ENCODE data around the gene C19orf38.
"Not testable (repeated sequence)": the region's sequence is repeated elsewhere in the genome, so short reads cannot be mapped to it uniquely, and the experiment has no call there.

C19orf38 gene

DNA sequence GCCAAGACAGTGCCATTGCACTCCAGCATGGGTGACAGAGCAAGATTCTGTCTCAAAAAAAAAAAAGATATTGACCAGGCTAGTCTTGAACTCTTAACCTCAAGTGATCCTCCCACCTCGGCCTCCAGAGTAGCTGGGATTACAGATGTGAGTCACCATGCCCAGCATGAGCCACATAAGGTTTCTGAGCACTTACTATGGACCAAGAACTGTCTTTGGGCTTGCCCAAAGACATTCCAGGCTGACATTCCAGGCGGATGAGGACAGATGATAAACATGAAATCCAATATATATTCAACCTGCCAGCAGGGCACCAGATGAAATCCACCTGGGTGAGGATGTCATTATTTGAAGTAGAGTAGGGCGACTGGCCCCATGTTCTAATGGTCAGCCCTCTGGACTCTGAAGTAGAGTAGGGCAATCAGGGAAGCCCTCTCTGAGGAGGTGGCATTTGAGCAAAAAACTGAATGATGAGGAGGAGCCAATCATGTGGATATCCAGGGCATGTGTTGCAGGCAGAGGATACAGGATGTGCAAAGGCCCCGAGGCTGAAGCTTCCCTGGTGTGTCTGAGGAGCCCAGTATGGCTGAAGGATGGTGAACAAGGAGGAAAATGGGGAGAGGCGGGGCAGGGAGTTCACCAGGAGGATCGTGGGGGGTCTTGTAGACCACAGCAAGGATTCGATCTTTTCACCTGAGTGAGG lies 4.0 kb downstream of the C19orf38 start:
- no peak for DNase-seq (ENCODE audit: low read depth in 2 of 2)

DNA sequence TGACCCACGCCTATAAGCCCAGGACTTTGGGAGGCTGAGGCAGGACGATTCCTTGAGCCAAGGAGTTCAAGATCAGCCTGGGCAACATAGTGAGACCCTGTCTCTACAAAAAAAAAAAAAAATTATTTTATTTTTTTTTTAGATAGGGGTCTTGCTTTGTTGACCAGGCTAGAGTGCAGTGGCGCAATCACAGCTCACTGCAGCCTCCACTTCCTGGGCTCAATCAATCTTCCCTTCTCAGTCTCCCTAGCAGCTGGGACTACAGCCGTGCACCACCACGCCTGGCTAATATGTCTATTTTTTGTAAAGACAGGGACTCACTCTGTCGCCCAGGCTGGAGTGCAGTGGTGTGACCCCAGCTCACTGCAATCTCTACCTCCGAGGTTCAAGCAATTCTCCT lies 4.7 kb downstream of the C19orf38 start:
- DNase-seq (ENCODE audit: low read depth in 2 of 2) = no peak

DNA sequence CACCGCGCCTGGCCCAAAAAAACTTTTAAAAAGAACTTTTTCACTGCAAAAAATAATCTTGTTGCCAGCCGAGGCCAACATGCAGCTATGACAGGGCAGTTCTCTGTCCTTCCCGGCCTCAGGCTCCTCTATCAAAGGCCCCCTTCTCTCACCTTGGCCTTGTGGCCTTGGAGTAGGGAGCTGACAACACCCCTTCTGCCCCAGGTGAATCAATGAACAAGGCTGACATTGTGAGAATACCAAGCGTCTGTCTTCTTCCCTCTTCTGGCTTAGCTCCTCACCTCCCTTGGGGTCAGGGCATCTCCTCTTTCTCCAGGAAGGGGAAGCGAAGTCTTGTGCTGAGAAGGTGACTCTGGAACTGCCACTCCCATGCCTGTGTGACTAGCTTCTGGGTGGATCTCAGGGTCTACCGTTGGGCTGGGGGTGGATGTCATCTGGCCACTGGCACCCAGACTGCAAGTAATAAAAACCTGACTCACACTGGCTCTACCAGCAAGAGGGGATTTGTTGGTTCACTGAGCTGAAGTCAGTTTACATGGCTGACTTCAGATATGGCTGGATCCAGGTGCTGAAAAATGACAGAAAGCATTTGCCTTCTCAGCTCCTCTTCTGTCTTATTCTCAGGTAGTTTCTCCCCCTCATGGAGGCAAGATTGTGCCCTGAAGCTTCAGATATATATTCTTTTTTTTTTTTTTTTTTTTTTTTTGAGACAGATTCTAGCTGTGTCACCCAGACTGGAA lies 6.3 kb downstream of the C19orf38 start:
- no peak for DNase-seq (ENCODE audit: low read depth in 2 of 2)

- DNase-seq (ENCODE audit: low read depth in 2 of 2) = peak in 1 of 2 donors; percentile 20
Observed at GRCh38 chr19:10855879-10856522, 7.8 kb downstream of the C19orf38 start.

GRCh38 chr19:10856899-10857298 lies 8.7 kb downstream of the C19orf38 start:
- not testable (repeated sequence) for DNase-seq (ENCODE audit: low read depth in 2 of 2)

DNA sequence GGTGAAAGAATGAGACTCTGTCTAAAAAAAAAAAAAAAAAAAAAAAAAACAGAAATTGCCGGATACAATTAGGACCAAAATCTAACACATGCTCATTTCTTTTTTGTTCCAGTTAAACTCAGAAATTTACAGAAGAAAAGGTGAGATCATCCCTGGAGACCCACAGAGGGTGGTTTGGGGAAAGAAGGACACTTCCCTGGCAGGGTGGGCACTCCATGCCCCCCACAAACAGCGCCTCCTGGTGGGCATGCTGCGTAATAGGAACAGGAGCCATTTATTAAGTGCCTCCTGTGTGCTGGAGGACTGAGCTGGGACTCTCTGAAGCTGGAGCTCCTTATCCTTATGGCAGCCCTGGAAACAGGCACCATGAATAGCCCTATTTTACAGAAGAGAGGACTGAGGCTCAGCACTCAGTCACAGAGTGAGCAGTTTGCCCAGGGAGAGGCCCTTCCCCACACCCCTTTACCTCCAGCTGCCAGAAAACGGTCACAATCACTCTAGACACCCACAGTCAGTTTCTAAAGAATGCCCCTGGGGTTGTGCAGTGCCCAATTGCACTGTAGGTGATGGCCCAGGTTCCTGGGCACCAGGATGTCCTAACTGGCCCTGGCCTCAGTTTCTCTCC lies 10.1 kb downstream of the C19orf38 start:
- DNase-seq (ENCODE audit: low read depth in 2 of 2) = peak in 1 of 2 donors; percentile 25

DNA sequence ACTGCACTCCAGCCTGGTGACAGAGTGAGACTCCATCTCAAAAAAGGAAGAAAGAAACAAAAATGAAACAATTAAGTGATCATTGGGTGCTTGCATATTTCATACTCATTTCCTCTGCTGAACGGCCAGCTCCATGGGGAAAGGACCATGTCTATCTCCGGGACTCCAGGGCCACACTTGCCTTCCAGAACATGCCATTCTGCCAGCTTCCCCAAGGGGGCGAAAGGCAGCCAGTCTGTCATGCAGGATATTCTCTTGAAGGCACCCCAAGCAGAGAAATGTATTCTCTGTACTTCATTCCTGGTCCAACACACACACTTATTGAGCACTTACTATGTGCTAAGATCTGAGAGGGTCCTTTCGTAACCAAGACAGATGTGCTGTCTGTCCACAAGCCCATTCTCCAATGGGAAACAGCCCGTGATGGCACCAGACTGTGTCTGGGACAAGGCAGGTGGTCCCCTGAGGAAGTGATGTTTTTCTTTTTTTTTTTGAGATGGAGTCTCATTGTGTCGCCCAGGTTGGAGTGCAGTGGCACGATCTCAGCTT lies 13.0 kb downstream of the C19orf38 start:
- DNase-seq (ENCODE audit: low read depth in 2 of 2) = peak in 1 of 2 donors; percentile 31

GRCh38 chr19:10862561-10863106 lies 14.4 kb downstream of the C19orf38 start:
- DNase-seq (ENCODE audit: low read depth in 2 of 2) = no peak

DNA sequence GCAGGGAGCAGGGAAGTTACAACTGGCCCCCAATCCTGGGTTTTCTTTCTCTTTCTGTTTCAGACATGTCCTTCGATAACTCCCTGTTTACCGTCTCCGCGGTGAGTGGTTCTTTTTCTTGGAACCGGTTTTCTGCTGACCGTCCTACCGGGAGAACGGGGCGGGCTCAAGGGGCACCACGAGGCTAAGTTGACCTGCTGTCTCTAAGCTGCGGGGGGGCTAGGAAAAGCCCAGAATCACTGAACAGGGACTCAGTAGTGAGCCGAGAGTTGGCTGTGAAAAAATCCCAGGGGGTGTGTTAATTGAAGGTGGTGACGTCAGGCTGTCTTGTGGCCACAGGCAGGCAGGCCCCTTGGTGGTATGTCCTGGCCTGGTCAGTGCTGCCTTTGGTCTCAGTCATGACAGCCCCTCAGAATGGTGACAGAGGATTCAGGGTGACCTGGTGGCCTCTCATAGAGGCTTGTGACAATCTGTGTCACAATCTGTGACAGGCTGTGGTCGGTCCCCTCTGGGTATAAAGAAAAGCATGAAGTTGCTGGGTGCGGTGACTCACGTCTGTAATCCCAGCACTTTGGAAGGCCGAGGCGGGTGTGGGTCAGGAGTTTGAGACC lies 15.0 kb downstream of the C19orf38 start:
- no peak for DNase-seq (ENCODE audit: low read depth in 2 of 2)

GRCh38 chr19:10864538-10864899 lies 16.3 kb downstream of the C19orf38 start:
- peak; percentile 80 to 82 for DNase-seq (ENCODE audit: low read depth in 2 of 2)

GRCh38 chr19:10866495-10866894 lies 18.3 kb downstream of the C19orf38 start:
- DNase-seq (ENCODE audit: low read depth in 2 of 2) = no peak

- DNase-seq (ENCODE audit: low read depth in 2 of 2) = no peak
Observed at GRCh38 chr19:10868872-10869547, 20.8 kb downstream of the C19orf38 start.

- not testable (repeated sequence) for DNase-seq (ENCODE audit: low read depth in 2 of 2)
Observed at GRCh38 chr19:10869872-10870311, 21.7 kb downstream of the C19orf38 start.

DNA sequence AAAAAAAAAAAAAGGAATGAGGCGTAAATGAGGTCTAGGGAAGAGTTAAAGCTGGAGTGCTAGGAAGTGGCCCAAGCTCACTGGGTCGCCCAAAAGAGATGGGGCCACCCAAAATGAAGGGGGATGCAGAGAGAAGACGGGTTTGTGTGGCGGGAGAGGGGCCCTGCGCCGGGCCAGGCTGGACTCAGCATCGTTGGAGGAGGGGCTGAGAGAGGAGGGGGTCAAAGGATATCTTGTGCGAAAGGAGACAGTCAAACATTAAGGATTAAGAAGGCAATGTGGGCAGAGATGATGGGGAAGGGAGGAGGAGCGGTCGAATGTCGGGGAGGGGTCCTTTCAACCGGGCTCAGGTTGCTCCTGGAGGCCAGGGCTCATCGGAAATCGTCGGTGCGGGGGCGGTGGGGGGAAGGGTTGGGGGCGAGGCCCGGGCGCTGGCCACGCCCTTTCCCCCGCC lies 22.3 kb downstream of the C19orf38 start:
- no peak for DNase-seq (ENCODE audit: low read depth in 2 of 2)

DNA sequence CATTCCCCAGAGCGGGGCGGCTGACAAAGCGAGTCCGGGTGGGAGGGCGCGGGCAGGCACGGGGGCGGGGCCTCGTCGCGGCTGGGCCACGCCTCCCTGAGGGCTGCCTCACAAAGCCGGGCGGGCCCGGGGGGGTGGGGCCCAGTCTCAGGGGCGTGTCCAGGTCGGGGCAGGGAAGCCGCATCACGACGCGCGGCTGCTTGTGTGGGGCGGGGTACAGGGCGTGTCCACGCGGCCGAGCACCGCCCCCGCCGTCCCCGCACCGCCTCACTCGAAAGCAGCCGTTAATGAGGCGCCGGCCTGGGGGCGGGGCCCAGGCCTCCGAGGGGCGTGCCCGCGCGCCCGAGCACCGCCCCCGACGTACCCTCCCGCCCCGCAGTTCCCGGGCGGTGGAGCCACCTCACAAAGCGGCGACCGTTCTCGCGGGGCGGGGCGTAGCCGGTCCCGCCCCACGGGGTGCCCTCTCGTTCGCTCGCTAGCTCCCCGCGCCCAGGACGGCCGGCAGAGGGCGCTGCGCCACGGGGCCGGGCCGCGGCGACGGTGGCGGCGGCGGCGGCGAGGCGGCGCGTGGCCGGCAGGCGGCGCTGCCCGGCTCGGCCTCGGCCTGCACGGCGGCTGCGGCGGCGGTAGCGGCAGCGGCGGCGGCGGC lies 22.9 kb downstream of the C19orf38 start, which contains the start of gene CARM1:
Gene CARM1, plus strand, starts transcription at position 599 of the 649 bp plus-strand sequence. CDS start 150 bp downstream, outside the sequence.
- DNase-seq (ENCODE audit: low read depth in 2 of 2) = peak; percentile 99

DNA sequence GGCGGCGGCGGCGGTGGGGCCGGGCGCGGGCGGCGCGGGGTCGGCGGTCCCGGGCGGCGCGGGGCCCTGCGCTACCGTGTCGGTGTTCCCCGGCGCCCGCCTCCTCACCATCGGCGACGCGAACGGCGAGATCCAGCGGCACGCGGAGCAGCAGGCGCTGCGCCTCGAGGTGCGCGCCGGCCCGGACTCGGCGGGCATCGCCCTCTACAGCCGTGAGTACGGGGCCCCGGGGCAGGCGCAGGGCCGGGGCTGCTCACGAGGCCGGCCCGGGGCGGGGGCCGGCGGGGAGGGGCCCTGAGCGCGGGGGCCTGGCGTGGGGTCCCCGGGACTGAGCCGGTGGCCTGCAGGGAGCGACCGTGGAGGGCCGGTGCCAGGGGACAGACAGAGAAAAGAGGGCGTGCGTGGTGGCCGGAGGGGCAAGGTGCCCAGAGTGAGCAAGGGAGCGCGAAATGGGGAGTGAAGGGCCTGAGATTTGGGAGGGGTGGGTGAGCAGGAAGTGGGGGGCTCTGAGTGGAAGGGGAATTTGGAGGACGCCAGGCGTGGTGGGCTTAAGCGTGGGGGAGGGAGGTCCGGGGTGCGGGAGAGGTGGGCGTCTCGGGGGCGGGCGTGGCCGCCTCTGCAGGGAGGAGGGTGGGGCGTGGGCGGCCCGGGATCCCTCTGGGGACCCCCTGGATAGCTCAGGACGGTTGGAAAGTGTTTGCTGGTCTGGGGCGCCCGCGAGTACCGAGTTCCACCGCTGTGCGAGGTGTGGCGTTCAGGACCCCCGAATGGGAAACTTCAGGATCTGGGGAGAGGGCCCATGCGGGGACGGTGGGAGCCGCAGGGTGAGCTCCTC lies 23.7 kb downstream of the C19orf38 start:
- DNase-seq (ENCODE audit: low read depth in 2 of 2) = peak in 1 of 2 donors; percentile 16

- DNase-seq (ENCODE audit: low read depth in 2 of 2) = no peak
Observed at GRCh38 chr19:10872546-10873107, 24.4 kb downstream of the C19orf38 start.

DNA sequence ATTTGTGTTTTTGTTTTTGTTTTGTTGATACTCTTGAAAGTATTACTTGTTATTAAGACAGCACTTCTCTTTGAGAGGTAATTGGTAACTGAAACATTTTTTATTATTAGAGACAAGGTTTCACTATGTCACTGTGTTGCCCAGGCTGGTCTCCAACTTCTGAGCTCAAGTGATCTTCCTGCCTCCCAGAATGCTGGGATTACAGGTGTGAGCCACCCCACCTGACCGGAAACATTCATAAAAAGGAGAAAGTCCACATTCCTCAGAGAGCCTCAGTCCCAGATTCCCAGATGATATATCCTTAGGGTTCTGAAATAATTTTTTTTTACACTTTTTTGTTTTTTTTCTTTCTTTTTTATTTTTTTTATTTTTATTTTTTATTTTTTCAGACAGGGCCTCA lies 25.8 kb downstream of the C19orf38 start:
- DNase-seq (ENCODE audit: low read depth in 2 of 2) = no peak

Data from stimulated activated CD4-positive, alpha-beta T cell treated with anti-CD3 and anti-CD28 coated beads, Interleukin-4, amount 100 ng/mL, for 48 hours (primary cell).